Fibroblast of skin of right quadriceps (primary cell): ENCODE data around the gene FADS2.
A peak's percentile ranks its signal among the peaks of the same experiment; 100 is the strongest.

ENCODE experiments used
- DNase-seq: peaks from one replicate; pipeline ENCODE4 v3.0.0-alpha.2; 2013

FADS2 gene

GRCh38 chr11:61891331-61892084 lies 63.4 kb downstream of the FADS2 start, which contains the start of gene FADS3:
FADS3 (minus strand) TSS chr11:61891545; CDS start chr11:61891381, 164 bp downstream.
- DNase-seq, result peak; percentile 57

GRCh38 chr11:61892085-61892370 lies 63.9 kb downstream of the FADS2 start:
- DNase-seq, result no peak

GRCh38 chr11:61893981-61894380 lies 65.9 kb downstream of the FADS2 start:
- peak; percentile 87 for DNase-seq

- no peak for DNase-seq
Observed at GRCh38 chr11:61895046-61895717, 67.1 kb downstream of the FADS2 start.

GRCh38 chr11:61895718-61896059 lies 67.6 kb downstream of the FADS2 start:
- DNase-seq, result no peak

GRCh38 chr11:61896665-61897386 lies 68.7 kb downstream of the FADS2 start:
- DNase-seq, result no peak

GRCh38 chr11:61897387-61898246 lies 69.5 kb downstream of the FADS2 start:
- DNase-seq, result peak; percentile 55

- DNase-seq, result no peak
Observed at GRCh38 chr11:61898247-61898582, 70.1 kb downstream of the FADS2 start.

- peak; percentile 66 for DNase-seq
Observed at GRCh38 chr11:61899146-61899841, 71.2 kb downstream of the FADS2 start.

GRCh38 chr11:61900251-61900650 lies 72.2 kb downstream of the FADS2 start:
- no peak for DNase-seq

- no peak for DNase-seq
Observed at GRCh38 chr11:61901397-61901796, 73.3 kb downstream of the FADS2 start.

GRCh38 chr11:61902313-61902712 lies 74.2 kb downstream of the FADS2 start:
- DNase-seq, result no peak

- DNase-seq, result no peak
Observed at GRCh38 chr11:61903845-61904244, 75.7 kb downstream of the FADS2 start.

GRCh38 chr11:61904539-61905048 lies 76.5 kb downstream of the FADS2 start:
- no peak for DNase-seq

- DNase-seq, result no peak
Observed at GRCh38 chr11:61905067-61905696, 77.1 kb downstream of the FADS2 start.

- no peak for DNase-seq
Observed at GRCh38 chr11:61905801-61906521, 77.9 kb downstream of the FADS2 start.

- DNase-seq, result no peak
Observed at GRCh38 chr11:61906522-61906909, 78.4 kb downstream of the FADS2 start.

GRCh38 chr11:61907282-61907681 lies 79.2 kb downstream of the FADS2 start:
- no peak for DNase-seq

GRCh38 chr11:61907871-61908729 lies 80.0 kb downstream of the FADS2 start:
- DNase-seq, result no peak

GRCh38 chr11:61908730-61909316 lies 80.7 kb downstream of the FADS2 start:
- DNase-seq, result no peak
